Neural progenitor cell (in vitro differentiated cells): ENCODE results near the gene SNURF.

Source experiments
- CTCF ChIP-seq: fragments of 200-600 bp; sonication (generic); IDR thresholded peaks from 2 replicates; pipeline ENCODE4 v1.5.1; 2017; ENCODE audit warnings: antibody characterized with exemption, mild to moderate bottlenecking
- EZH2 ChIP-seq: fragments of 200-600 bp; sonication (generic); IDR thresholded peaks from 2 replicates; pipeline ENCODE4 v1.6.1; 2017; ENCODE audit warnings: antibody characterized with exemption, mild to moderate bottlenecking, moderate library complexity

- no peak for TF ChIP-seq EZH2
- TF ChIP-seq CTCF, result no peak
Observed at GRCh38 chr15:24916305-24917009, 38.3 kb upstream of the SNURF start.
